B cell (primary cell): ENCODE data around the gene CETP. TPM values are rescaled to one million over a fixed set of nuclear protein-coding genes. Genes with fewer than 3 reads are reported as not detected.
A peak's percentile ranks its signal among the peaks of the same experiment; 100 is the strongest.

Experiments used
- ATAC-seq: fragments of 200-7000 bp; cut with Tn5 transposase; one replicate; pipeline ENCODE4 v1.10.0; 2021; ENCODE audit warnings: low read depth, mild to moderate bottlenecking, moderate number of reproducible peaks, moderate library complexity
- CTCF ChIA-PET: fragments of 350-600 bp; sonication (Branson Sonifier 250); formaldehyde crosslinking; loops from one replicate; lab custom pipeline; 2021; ENCODE audit warnings: antibody characterized with exemption, inconsistent platforms; lab: Charles Lee
- POLR2A ChIA-PET: fragments of 350-600 bp; sonication (Branson Sonifier 250); formaldehyde crosslinking; loops from one replicate; lab custom pipeline; 2021; ENCODE audit warnings: antibody characterized with exemption; lab: Charles Lee
- DNase-seq: peaks from one replicate; pipeline ENCODE4 v3.0.0; 2013
- H2AFZ ChIP-seq: 2 replicates; pipeline ENCODE4 v1.6.1; 2012; ENCODE audit warnings: mild to moderate bottlenecking, low read depth, low read length; ENCODE audit not compliant: insufficient read depth, poor library complexity, severe bottlenecking
- H3K27ac ChIP-seq, 2 donors: 1 replicate in 1 of 2; 2 replicates in 1 of 2; pipeline ENCODE4 v1.5.1; 2012 to 2013; ENCODE audit warnings: low read length in 2 of 2, mild to moderate bottlenecking in 2 of 2, moderate library complexity in 1 of 2
- H3K27me3 ChIP-seq, 4 experiments: fragments of 200-600 bp in 1 of 4; sonication (generic) in 1 of 4; replicated peaks in 1 of 4; 1 replicate in 2 of 4; 2 replicates in 2 of 4; pipeline versions ENCODE4 v1.6.1 to v1.7.0; 2013 to 2016; ENCODE audit warnings: low read length in 3 of 4, mild to moderate bottlenecking in 2 of 4, mixed read lengths in 1 of 4, moderate library complexity in 1 of 4; ENCODE audit not compliant: insufficient read depth in 4 of 4, control insufficient read depth in 3 of 4; ENCODE audit errors: control extremely low read depth in 1 of 4
- H3K36me3 ChIP-seq, 2 experiments: replicated peaks in 1 of 2; 1 replicate in 1 of 2; 2 replicates in 1 of 2; pipeline versions ENCODE4 v1.6.1 to v1.7.1; 2013; ENCODE audit warnings: low read length in 1 of 2; ENCODE audit not compliant: insufficient read depth in 2 of 2, control insufficient read depth in 1 of 2; ENCODE audit errors: control extremely low read depth in 1 of 2, extremely low read depth in 1 of 2
- H3K4me1 ChIP-seq, 2 donors: fragments of 200-600 bp in 1 of 2; sonication (generic) in 1 of 2; 1 replicate in 1 of 2; 2 replicates in 1 of 2; pipeline versions ENCODE4 v1.5.1 to v1.6.1; 2013 to 2017; ENCODE audit warnings: low read length in 2 of 2; ENCODE audit not compliant: control insufficient read depth in 2 of 2, insufficient read depth in 2 of 2
- H3K4me2 ChIP-seq: replicated peaks from 2 replicates; pipeline ENCODE3; 2012; ENCODE audit warnings: mild to moderate bottlenecking, low read depth, low read length; ENCODE audit not compliant: poor library complexity, severe bottlenecking
- H3K4me3 ChIP-seq, 5 experiments: fragments of 200-600 bp in 1 of 5; sonication (generic) in 1 of 5; 1 replicate in 3 of 5; 2 replicates in 2 of 5; pipeline versions ENCODE4 v1.5.1 to v1.7.0; 2011 to 2016; ENCODE audit warnings: low read length in 4 of 5, mild to moderate bottlenecking in 4 of 5, low read depth in 2 of 5, control low read depth in 1 of 5, moderate library complexity in 1 of 5; ENCODE audit not compliant: insufficient read depth in 1 of 5; ENCODE audit errors: control extremely low read depth in 1 of 5, extremely low read depth in 1 of 5
- H3K79me2 ChIP-seq: fragments of 200-600 bp; sonication (generic); one replicate; pipeline ENCODE4 v1.6.0; 2016; ENCODE audit warnings: low read length; ENCODE audit not compliant: control insufficient read depth, insufficient read depth
- H3K9ac ChIP-seq: fragments of 200-600 bp; sonication (generic); 2 replicates; pipeline ENCODE4 v1.6.1; 2017; ENCODE audit warnings: mild to moderate bottlenecking, low read length, moderate library complexity
- H3K9me3 ChIP-seq, 3 donors: one replicate each; pipeline versions ENCODE4 v1.6.1 to v1.7.1; 2013; ENCODE audit warnings: low read length in 2 of 3; ENCODE audit not compliant: control insufficient read depth in 2 of 3, insufficient read depth in 1 of 3; ENCODE audit errors: control extremely low read depth in 1 of 3
- H4K20me1 ChIP-seq: 2 replicates; pipeline ENCODE4 v1.6.0; 2012; ENCODE audit warnings: mild to moderate bottlenecking, low read length; ENCODE audit not compliant: insufficient read depth, control insufficient read depth, poor library complexity, severe bottlenecking
- H3K27ac Mint-ChIP-seq: one replicate; pipeline ENCODE4 v1.8.0; 2021; ENCODE audit warnings: mixed read lengths
- H3K27me3 Mint-ChIP-seq: one replicate; pipeline ENCODE4 v1.8.0; 2021; ENCODE audit warnings: mixed read lengths
- H3K4me1 Mint-ChIP-seq: one replicate; pipeline ENCODE4 v1.8.0; 2021; ENCODE audit warnings: mixed read lengths
- H3K4me3 Mint-ChIP-seq: one replicate; pipeline ENCODE4 v1.8.0; 2021; ENCODE audit warnings: mixed read lengths
- H3K9me3 Mint-ChIP-seq: one replicate; pipeline ENCODE4 v1.8.0; 2022; ENCODE audit warnings: mixed read lengths; ENCODE audit not compliant: insufficient read depth
- EZH2 ChIP-seq: IDR thresholded peaks from 2 replicates; pipeline ENCODE4 v1.6.1; 2012; ENCODE audit warnings: borderline replicate concordance, low read depth, mild to moderate bottlenecking, moderate library complexity, low read length; ENCODE audit not compliant: insufficient read depth, poor library complexity, severe bottlenecking
- WGBS: methylation state at CpG from one replicate; pipeline ENCODE4 v1.1.5; 2013; ENCODE audit warnings: missing lambda C conversion rate; ENCODE audit not compliant: insufficient coverage; 5-methylcytosine and 5-hydroxymethylcytosine counted together
- intact Hi-C: fragments of 100-400 bp; cut with micrococcal nuclease; formaldehyde crosslinking; loops from one replicate; pipeline ENCODE4 v1.10.0; 2022
- polyA plus RNA-seq: library from polyadenylated mRNA; depleted of rRNA; stranded (reverse); fragments of >200 nt; gene quantifications from 2 replicates; pipeline ENCODE4 v1.2.3, GENCODE V29; 2012
- total RNA-seq, 2 donors: library from RNA; stranded (reverse); fragments of 120-200 nt in 1 of 2; gene quantifications; 1 replicate in 1 of 2; 2 replicates in 1 of 2; pipeline versions ENCODE4 v1.2.3 to v1.2.4, GENCODE V29; 2013 to 2022
- TF ChIP-seq, protein P1 (sequence below): fragments of 200-600 bp; IDR thresholded peaks from one replicate; pipeline ENCODE4 v1.8.0; 2022; ENCODE audit warnings: antibody characterized with exemption, mild to moderate bottlenecking

The CETP gene
- total and polyA plus RNA-seq, 2 donors (not counting 1 experiment from before 2014, with no cell fraction given): 0.18 to 1.3 TPM

DNA sequence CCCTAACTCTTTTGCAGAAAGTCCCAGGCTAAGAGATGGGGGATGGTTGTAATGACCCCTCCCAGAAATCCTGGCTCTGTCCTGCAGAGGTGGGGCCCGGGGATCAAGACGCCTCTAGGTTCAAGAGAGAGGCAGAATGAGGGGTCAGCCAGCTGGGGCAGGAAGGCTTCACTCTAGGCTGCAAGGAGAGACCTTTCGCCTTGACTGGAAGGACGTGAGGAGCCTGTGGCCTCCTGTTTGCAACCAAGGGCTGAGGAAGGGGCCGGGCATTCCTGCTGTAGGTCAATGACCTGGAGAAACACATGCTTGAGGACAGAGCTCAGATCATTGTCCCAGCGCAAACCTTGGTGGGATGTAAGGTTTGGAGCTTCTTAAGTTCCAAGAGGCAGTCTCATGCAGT lies 8.7 kb upstream of the CETP start:
- no peak overlapping the region for H2AFZ ChIP-seq
- Mint-ChIP-seq H3K27ac (no peak overlapping the region), H3K4me1 (peaks cover 36% of the 10 kb centered on the region), H3K9me3 (no peaks in the 10 kb centered on the region), H3K4me3 (no peak overlapping the region), H3K27me3 (no peaks in the 10 kb centered on the region)
- H3K27ac ChIP-seq: no peak overlapping the region
- H3K4me3 ChIP-seq: no peak overlapping the region
- TF ChIP-seq, protein P1, sequence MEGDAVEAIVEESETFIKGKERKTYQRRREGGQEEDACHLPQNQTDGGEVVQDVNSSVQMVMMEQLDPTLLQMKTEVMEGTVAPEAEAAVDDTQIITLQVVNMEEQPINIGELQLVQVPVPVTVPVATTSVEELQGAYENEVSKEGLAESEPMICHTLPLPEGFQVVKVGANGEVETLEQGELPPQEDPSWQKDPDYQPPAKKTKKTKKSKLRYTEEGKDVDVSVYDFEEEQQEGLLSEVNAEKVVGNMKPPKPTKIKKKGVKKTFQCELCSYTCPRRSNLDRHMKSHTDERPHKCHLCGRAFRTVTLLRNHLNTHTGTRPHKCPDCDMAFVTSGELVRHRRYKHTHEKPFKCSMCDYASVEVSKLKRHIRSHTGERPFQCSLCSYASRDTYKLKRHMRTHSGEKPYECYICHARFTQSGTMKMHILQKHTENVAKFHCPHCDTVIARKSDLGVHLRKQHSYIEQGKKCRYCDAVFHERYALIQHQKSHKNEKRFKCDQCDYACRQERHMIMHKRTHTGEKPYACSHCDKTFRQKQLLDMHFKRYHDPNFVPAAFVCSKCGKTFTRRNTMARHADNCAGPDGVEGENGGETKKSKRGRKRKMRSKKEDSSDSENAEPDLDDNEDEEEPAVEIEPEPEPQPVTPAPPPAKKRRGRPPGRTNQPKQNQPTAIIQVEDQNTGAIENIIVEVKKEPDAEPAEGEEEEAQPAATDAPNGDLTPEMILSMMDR: no peak
- TF ChIP-seq EZH2: no peak
- H3K9ac ChIP-seq: no peak overlapping the region
- no peaks in the 10 kb centered on the region for H3K36me3 ChIP-seq
- DNase-seq (no peak), ATAC-seq (no peak)
- H3K79me2 ChIP-seq: no peaks in the 10 kb centered on the region
- POLR2A ChIA-PET: no interaction called here
- CTCF ChIA-PET: interaction anchor here (1.2 to 11.7 kb wide), 5 partner anchors 10 to 113 kb away, joined by 3 to 118 read pairs (median 12); partner anchors contain the start of genes CETP and SLC12A3
- WGBS: 82% methylated on average over 6 of the region's 6 CpGs
- intact Hi-C loops: loop anchor here (5.0 kb wide), 1 partner anchor 41 kb away; no protein-coding TSS in a partner anchor
- no peaks in the 10 kb centered on the region for H3K27me3 ChIP-seq
- H3K9me3 ChIP-seq: no peaks in the 10 kb centered on the region
- H3K4me2 ChIP-seq: no peak overlapping the region
- no peaks in the 10 kb centered on the region for H4K20me1 ChIP-seq
- peaks cover 24 to 26% of the 10 kb centered on the region in 2 donors for H3K4me1 ChIP-seq

- H3K9ac ChIP-seq: no peak overlapping the region
- H3K27me3 Mint-ChIP-seq: no peaks in the 10 kb centered on the region
- WGBS: 100% methylated on average over 2 of the region's 4 CpGs
- no peak overlapping the region for H3K27ac ChIP-seq
- no peaks in the 10 kb centered on the region for H3K9me3 Mint-ChIP-seq
- no peaks in the 10 kb centered on the region for H4K20me1 ChIP-seq
- H3K9me3 ChIP-seq: no peaks in the 10 kb centered on the region
- CTCF ChIA-PET: interaction anchor here (1.9 kb wide), 1 partner anchor 90 kb away, joined by 5 read pairs; no protein-coding TSS in a partner anchor
- no peak overlapping the region for H3K4me3 Mint-ChIP-seq
- H3K4me1 ChIP-seq: peaks cover 12 to 13% of the 10 kb centered on the region in 2 donors
- no peak overlapping the region for H2AFZ ChIP-seq
- ATAC-seq: no peak
- peak overlapping the region; percentile 32 for H3K27ac Mint-ChIP-seq
- H3K4me2 ChIP-seq: no peak overlapping the region
- no peak for DNase-seq
- no peak overlapping the region for H3K4me3 ChIP-seq
- no peak for TF ChIP-seq EZH2
- TF ChIP-seq, protein P1: no peak
- no peaks in the 10 kb centered on the region for H3K36me3 ChIP-seq
- POLR2A ChIA-PET: no interaction called here
- H3K79me2 ChIP-seq: no peaks in the 10 kb centered on the region
- intact Hi-C loops: no loop called here
- H3K27me3 ChIP-seq: no peaks in the 10 kb centered on the region
- H3K4me1 Mint-ChIP-seq: peaks cover 15% of the 10 kb centered on the region
Measured at GRCh38 chr16:56956076-56956475, 5.7 kb upstream of the CETP start.
